Coronary artery (tissue), 2 donors: ENCODE measurements around the gene ACTR1A.

Experiments used
- DNase-seq: peaks from one replicate; pipeline ENCODE4 v3.0.0-alpha.2; 2017; ENCODE audit warnings: low spot score
- H3K27ac ChIP-seq, 2 donors: fragments of 200-600 bp; sonication (generic); one replicate each; pipeline ENCODE4 v1.5.1; 2016 to 2019
- H3K4me3 ChIP-seq: fragments of 200-600 bp; sonication (generic); 2 replicates; pipeline ENCODE4 v1.5.1; 2016; ENCODE audit warnings: mild to moderate bottlenecking, moderate library complexity
- TF ChIP-seq, protein P1 (sequence below): fragments of 200-600 bp; sonication (generic); IDR thresholded peaks from one replicate; pipeline ENCODE4 v1.5.1; 2019; ENCODE audit warnings: antibody characterized with exemption

ACTR1A gene

DNA sequence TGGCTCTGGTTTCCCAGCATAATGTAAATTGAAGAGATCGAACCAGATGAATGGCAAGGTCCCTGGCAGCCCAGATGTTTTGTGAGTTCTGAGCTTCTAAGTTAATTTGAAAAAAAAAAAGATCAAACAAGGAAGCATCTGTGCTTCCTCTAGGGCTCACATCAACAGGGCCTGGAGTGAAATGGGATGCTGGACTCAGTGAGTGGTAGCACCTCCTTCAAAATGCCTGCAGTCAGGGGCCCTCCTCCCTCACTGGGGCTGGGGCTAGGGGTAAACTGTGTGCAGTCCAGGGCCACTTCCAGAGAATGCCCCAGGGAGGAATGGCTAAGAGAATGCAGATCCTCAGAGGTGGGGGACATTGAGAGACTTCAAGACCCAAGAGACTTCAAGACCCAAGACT lies 64.1 kb downstream of the ACTR1A start:
- Histone ChIP-seq H3K4me3 (no peak overlapping the region), H3K27ac (no peak overlapping the region)
- no peak for DNase-seq
- TF ChIP-seq, protein P1, sequence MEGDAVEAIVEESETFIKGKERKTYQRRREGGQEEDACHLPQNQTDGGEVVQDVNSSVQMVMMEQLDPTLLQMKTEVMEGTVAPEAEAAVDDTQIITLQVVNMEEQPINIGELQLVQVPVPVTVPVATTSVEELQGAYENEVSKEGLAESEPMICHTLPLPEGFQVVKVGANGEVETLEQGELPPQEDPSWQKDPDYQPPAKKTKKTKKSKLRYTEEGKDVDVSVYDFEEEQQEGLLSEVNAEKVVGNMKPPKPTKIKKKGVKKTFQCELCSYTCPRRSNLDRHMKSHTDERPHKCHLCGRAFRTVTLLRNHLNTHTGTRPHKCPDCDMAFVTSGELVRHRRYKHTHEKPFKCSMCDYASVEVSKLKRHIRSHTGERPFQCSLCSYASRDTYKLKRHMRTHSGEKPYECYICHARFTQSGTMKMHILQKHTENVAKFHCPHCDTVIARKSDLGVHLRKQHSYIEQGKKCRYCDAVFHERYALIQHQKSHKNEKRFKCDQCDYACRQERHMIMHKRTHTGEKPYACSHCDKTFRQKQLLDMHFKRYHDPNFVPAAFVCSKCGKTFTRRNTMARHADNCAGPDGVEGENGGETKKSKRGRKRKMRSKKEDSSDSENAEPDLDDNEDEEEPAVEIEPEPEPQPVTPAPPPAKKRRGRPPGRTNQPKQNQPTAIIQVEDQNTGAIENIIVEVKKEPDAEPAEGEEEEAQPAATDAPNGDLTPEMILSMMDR: no peak

DNA sequence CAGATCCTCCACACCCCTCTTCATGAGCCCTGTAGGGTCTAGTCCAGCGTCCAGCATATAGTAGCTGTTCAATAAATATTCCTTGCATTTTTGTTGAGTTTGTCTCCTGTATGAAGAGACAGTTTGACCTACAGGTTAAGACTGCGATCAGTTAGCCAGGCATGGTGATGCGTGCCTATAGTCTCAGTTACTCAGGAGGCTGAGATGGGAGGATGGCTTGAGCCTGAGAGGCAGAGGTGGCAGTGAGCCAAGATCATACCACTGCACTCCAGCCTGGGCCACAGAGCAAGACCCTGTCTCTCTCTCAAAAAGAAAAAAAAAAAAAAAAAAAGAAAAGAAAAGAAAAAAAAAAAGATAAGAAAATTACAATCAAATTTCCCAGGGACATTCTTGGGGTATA lies 65.0 kb downstream of the ACTR1A start:
- H3K27ac ChIP-seq: no peak overlapping the region
- TF ChIP-seq, protein P1: no peak
- H3K4me3 ChIP-seq: no peak overlapping the region
- DNase-seq: no peak

DNA sequence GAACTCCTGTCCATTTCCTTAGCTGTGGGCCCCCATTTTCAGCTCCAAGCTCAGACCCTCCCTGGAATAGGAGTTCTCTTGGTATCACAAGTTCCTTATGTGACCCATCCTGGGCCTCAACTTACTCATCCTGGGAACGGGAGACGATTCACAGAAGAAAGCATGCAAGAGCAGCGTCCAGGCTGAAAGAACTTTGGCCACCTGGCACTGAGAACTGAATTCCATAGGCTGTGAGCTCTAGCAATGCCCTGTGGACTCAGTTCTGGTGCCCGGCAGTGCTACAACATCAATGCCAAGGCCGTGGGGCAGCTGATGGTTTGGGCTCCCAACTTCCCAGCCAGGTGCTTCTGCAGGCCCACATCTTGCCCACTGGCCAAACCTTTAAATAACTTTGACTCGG lies 66.2 kb downstream of the ACTR1A start:
- TF ChIP-seq, protein P1: no peak
- H3K27ac ChIP-seq: no peak overlapping the region
- H3K4me3 ChIP-seq: peak overlapping the region; percentile 47
- no peak for DNase-seq

DNA sequence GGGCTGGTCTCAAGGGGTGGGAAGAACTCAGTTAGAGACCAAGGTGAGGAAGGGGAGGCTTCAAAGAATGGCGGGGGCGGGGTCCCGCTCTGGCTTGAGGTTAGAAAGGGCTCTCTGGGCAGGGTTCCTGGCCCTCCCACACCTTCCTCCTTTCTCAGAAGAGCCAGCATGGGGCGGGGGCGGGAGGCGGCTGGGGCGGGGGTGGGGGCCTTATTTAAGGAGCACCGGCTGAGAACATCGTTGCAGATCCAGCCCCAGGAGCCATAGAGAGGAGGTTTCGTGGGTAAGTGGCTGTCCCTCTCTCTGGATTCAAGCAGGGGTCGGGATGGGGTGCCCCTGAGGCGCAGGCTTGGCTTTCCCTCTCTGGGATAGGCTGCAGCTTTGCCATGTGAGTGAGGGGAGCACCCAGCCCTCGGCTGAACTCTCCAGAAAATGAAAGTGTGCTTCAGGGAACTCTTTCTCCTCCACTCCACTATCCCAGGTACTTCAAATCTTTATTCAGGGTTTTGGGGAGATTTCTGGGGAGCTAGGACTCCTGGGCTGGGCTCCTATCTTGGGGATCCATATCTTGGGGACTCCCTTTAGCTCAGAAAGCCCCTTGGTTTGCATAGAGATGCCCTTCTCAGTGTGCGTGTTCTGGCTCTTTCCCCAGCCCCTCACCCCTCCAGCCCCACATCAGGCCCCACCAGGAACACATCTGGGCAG lies 66.8 kb downstream of the ACTR1A start:
- Histone ChIP-seq H3K4me3 (peak overlapping the region; percentile 47), H3K27ac (peak overlapping the region in 1 of 2 donors; percentile 67)
- TF ChIP-seq, protein P1: no peak
- DNase-seq: no peak

DNA sequence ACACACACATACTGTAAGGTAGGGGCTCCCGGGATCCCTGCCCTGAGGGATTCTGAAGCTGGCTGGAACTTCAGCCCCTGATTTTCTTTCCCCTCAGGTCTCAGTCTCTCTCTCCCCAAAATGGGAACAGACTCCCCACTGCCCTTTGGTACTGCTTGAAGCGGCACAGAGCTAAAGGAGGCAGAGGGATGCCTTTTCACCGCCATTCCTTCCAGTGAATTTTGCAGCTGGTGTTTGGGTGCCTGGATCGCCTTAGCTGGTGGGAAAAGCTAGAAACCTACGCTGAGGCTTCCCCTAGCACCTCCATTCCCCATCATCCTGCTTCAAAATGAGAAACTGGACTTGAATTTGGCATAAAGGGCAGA lies 67.4 kb downstream of the ACTR1A start:
- peak overlapping the region in 1 of 2 donors; percentile 67 for H3K27ac ChIP-seq
- H3K4me3 ChIP-seq: peak overlapping the region; percentile 47

DNA sequence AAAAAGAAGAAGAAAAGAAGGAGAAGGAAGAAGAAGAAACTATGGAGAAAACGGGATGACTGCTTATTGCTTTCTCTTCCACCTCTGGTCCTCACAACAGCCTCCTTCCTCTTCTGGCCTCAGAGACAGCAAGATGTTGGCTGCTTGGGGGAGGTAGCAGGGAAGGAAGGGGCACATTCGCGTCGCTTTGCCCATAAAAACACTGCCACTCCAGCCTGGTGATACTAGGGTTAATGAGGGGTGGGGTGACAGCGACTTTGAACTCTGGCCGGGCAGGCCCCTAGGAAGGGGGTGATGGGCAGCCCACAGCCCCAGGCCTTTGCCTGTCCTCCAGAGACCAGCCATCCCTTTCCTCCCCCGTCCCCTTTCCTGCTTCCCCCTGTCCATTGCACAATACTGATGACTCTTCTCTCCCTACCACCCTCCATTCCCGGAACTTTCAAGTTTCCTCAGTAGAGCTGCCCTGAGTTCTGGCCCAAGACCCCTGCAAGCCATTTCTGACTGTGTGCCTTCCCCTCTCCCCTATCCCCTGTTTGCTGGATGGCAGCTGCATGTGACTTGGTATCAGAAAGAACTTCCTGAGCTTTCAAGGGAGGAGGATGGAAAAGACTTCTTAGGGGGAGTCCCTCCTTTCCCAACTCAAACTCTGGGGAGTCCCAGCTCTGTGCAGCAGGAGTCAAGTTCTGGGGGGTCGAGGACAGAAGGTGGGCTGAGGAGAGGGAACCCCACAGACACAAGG lies 67.9 kb downstream of the ACTR1A start:
- H3K4me3 ChIP-seq: peak overlapping the region; percentile 47
- TF ChIP-seq, protein P1: no peak
- peak overlapping the region in 1 of 2 donors; percentile 67 for H3K27ac ChIP-seq
- no peak for DNase-seq

More for the DNA sequence above, 67.4 kb downstream of the ACTR1A start:
- TF ChIP-seq, protein P1: no peak
- DNase-seq: no peak

DNA sequence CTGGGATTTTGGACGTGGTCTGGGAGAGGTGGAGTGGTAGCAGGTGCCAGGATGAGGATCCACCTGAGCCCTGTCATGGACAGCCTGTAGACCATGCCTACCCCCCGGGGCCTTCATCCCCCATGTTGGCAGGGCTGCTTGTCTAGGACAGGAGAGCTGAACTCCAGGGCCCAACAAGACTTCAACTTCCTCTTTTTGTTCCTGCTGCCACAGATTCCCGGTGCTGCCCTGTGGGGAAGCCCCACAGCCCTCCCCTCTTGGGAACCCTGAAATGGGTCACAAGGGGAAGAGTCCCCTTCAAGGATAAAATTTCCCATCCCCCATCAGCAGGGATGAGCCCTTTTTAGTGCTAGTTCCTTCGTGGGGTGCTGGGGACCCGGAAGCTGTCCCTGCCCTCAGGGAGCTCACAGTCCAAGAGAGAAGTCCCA lies 68.9 kb downstream of the ACTR1A start:
- DNase-seq: no peak
- TF ChIP-seq, protein P1: no peak
- H3K4me3 ChIP-seq: no peak overlapping the region
- peak overlapping the region in 1 of 2 donors; percentile 35 for H3K27ac ChIP-seq
